HepG2 (cell line): Measurements from ENCODE around the gene KRTAP12-3. TPM values are rescaled to one million over a fixed set of nuclear protein-coding genes. Genes with fewer than 3 reads are reported as not detected.

Source experiments
- AGO2 ChIP-seq: fragments of 200-400 bp; formaldehyde crosslinking; optimal IDR thresholded peaks from 2 replicates; pipeline ENCODE3; 2017; ENCODE audit warnings: mild to moderate bottlenecking, low read depth, low read length, moderate library complexity
- FOXJ3 ChIP-seq: sonication (generic); formaldehyde crosslinking; IDR thresholded peaks from 2 replicates; pipeline ENCODE4 v1.4.0; 2020; ENCODE audit warnings: missing genetic modification reagents, mild to moderate bottlenecking, borderline replicate concordance
- HMG20A ChIP-seq: IDR thresholded peaks from 2 replicates; pipeline ENCODE4 v1.6.1; 2016; ENCODE audit warnings: borderline replicate concordance
- HNRNPUL1 ChIP-seq: fragments of 200-400 bp; formaldehyde crosslinking; IDR thresholded peaks from 2 replicates; pipeline ENCODE4 v1.6.1; 2017; ENCODE audit warnings: low read depth, mild to moderate bottlenecking, low read length, moderate library complexity
- JDP2 ChIP-seq: sonication (generic); formaldehyde crosslinking; IDR thresholded peaks from 2 replicates; pipeline ENCODE4 v1.8.1; 2022; ENCODE audit warnings: missing genetic modification reagents, borderline replicate concordance
- KLF16 ChIP-seq, 2 experiments: sonication (generic) in 1 of 2; formaldehyde crosslinking in 1 of 2; IDR thresholded peaks; 2 replicates each; pipeline versions ENCODE4 v1.6.1 to v1.8.0; 2016 to 2023; ENCODE audit warnings: missing genetic modification reagents in 2 of 2, missing compliant biosample characterization in 1 of 2
- MTA1 ChIP-seq: sonication (generic); formaldehyde crosslinking; IDR thresholded peaks from 2 replicates; pipeline ENCODE4 v1.4.0; 2020; ENCODE audit warnings: missing genetic modification reagents, mild to moderate bottlenecking, borderline replicate concordance
- NFE2L1 ChIP-seq: sonication (generic); formaldehyde crosslinking; IDR thresholded peaks from 2 replicates; pipeline ENCODE4 v1.4.0; 2020; ENCODE audit warnings: missing genetic modification reagents, mild to moderate bottlenecking, borderline replicate concordance
- PAF1 ChIP-seq: IDR thresholded peaks from 2 replicates; pipeline ENCODE4 v1.6.1; 2016; ENCODE audit warnings: missing genetic modification reagents, missing compliant biosample characterization
- PTBP1 ChIP-seq: fragments of 200-400 bp; formaldehyde crosslinking; IDR thresholded peaks from 2 replicates; pipeline ENCODE4 v1.6.1; 2018; ENCODE audit warnings: low read length, low read depth; ENCODE audit not compliant: poor library complexity, severe bottlenecking
- REL ChIP-seq: sonication (generic); formaldehyde crosslinking; conservative IDR thresholded peaks from 2 replicates; pipeline ENCODE4 v1.8.0; 2022; ENCODE audit warnings: mild to moderate bottlenecking, missing genetic modification reagents, moderate library complexity
- RFX1 ChIP-seq: fragments of 450-650 bp; IDR thresholded peaks from 2 replicates; pipeline ENCODE4 v1.6.1; 2017
- RFXANK ChIP-seq: IDR thresholded peaks from 2 replicates; pipeline ENCODE4 v1.6.1; 2016
- SKIL ChIP-seq: sonication (generic); formaldehyde crosslinking; IDR thresholded peaks from 2 replicates; pipeline ENCODE4 v1.8.0; 2022; ENCODE audit warnings: missing genetic modification reagents, mild to moderate bottlenecking, moderate library complexity, borderline replicate concordance
- SNAI1 ChIP-seq: sonication (generic); formaldehyde crosslinking; IDR thresholded peaks from 2 replicates; pipeline ENCODE4 v1.5.0; 2020; ENCODE audit warnings: mild to moderate bottlenecking, missing genetic modification reagents, borderline replicate concordance
- UBTF ChIP-seq: sonication (generic); formaldehyde crosslinking; IDR thresholded peaks from 2 replicates; pipeline ENCODE4 v1.4.0; 2020; ENCODE audit warnings: mild to moderate bottlenecking, missing genetic modification reagents
- ZBTB7A ChIP-seq: sonication (generic); formaldehyde crosslinking; IDR thresholded peaks from 2 replicates; pipeline ENCODE4 v1.8.0; 2022; ENCODE audit warnings: mild to moderate bottlenecking, missing genetic modification reagents
- ZFP1 ChIP-seq: IDR thresholded peaks from 2 replicates; pipeline ENCODE4 v1.6.1; 2016
- ZNF160 ChIP-seq: sonication (generic); formaldehyde crosslinking; IDR thresholded peaks from 2 replicates; pipeline ENCODE4 v1.8.0; 2022; ENCODE audit warnings: mild to moderate bottlenecking, inconsistent platforms, missing genetic modification reagents
- ZNF253 ChIP-seq: sonication (generic); formaldehyde crosslinking; IDR thresholded peaks from 2 replicates; pipeline ENCODE4 v1.8.0; 2022; ENCODE audit warnings: mild to moderate bottlenecking, missing genetic modification reagents, borderline replicate concordance
- ZNF282 ChIP-seq: fragments of 450-650 bp; IDR thresholded peaks from 2 replicates; pipeline ENCODE4 v1.6.1; 2018; ENCODE audit not compliant: partially characterized antibody
- ZNF33B ChIP-seq: sonication (generic); formaldehyde crosslinking; IDR thresholded peaks from 2 replicates; pipeline ENCODE4 v1.5.1; 2020; ENCODE audit warnings: mild to moderate bottlenecking, missing genetic modification reagents
- ZNF432 ChIP-seq: sonication (generic); formaldehyde crosslinking; IDR thresholded peaks from 2 replicates; pipeline ENCODE4 v1.5.0; 2020; ENCODE audit warnings: missing genetic modification reagents, mild to moderate bottlenecking, borderline replicate concordance
- ZNF563 ChIP-seq: sonication (generic); formaldehyde crosslinking; IDR thresholded peaks from 2 replicates; pipeline ENCODE4 v1.8.0; 2022; ENCODE audit warnings: mild to moderate bottlenecking, moderate library complexity, missing genetic modification reagents
- polyA plus RNA-seq, 8 experiments: library from polyadenylated mRNA; depleted of rRNA in 3 of 8; stranded (reverse) in 7 of 8; unstranded in 1 of 8; fragments of >200 nt; fragmentation: Illumina TruSeq in 4 of 8; extraction: Trizol in 4 of 8; gene quantifications; 2 replicates each; pipeline versions ENCODE4 v1.2.1 to v1.2.3, GENCODE V29; 2011 to 2016; ENCODE audit warnings: low read depth in 4 of 8, missing spikeins in 1 of 8, mixed read lengths in 1 of 8; ENCODE audit not compliant: insufficient read depth in 1 of 8
- total RNA-seq, 5 experiments: library from RNA; depleted of rRNA; stranded (reverse); fragments of >200 nt; fragmentation: Illumina TruSeq; extraction: Trizol; gene quantifications; 2 replicates each; pipeline ENCODE4 v1.2.3, GENCODE V29; 2016; ENCODE audit warnings: low read depth in 1 of 5
- TF ChIP-seq, protein P1 (sequence below): sonication (generic); formaldehyde crosslinking; IDR thresholded peaks from 2 replicates; pipeline ENCODE4 v1.4.0; 2020; ENCODE audit warnings: missing genetic modification reagents

KRTAP12-3 gene
- total and polyA plus RNA-seq, 2 of the 13 experiments (the other 11 are each of a cell fraction or from before 2014, with no cell fraction given): not detected

DNA sequence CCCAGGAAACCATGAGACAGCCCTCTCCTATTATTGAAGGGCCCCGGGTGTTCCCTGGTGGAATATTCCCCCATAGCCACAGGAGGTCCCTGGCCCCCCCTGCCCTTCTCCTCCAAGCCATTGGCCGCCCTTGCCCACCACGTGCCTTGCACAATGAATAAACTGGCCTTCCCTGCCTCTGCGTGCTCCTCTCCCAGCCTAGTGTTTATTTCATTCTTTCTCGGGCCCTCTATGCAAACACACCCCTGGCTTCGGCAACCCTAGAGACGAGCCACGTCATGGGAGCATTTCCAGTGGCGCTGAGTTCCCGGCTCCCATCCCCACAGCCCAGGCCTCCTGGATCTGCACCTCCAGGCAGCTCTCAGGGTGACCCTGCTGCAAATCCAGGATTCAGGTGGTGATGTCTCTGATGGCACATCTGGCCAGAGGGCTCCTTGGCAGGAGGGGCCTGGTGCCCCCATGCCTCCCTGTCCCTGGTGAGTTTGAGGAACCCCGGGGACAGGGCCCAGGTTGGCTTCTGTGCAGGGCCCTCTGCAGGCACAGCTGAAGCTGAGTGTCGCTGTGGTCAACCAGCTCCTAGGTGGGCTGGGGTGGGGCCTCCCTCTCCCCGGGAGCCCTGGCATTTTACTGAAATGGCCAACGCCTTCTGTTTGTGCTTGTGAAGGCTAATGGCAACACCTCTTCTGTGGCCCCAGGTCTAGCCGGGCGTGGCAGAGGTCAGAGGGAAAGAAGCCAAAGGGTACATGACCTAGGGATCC is 45.4 kb downstream of the KRTAP12-3 start (continued):
- no peak for TF ChIP-seq ZNF563 (CRISPR knock-in tag)
- TF ChIP-seq ZBTB7A (CRISPR knock-in tag): peak; percentile 40; the same call in 1 of the 2 replicates
- TF ChIP-seq AGO2: no peak
- TF ChIP-seq, protein P1, sequence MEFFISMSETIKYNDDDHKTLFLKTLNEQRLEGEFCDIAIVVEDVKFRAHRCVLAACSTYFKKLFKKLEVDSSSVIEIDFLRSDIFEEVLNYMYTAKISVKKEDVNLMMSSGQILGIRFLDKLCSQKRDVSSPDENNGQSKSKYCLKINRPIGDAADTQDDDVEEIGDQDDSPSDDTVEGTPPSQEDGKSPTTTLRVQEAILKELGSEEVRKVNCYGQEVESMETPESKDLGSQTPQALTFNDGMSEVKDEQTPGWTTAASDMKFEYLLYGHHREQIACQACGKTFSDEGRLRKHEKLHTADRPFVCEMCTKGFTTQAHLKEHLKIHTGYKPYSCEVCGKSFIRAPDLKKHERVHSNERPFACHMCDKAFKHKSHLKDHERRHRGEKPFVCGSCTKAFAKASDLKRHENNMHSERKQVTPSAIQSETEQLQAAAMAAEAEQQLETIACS (CRISPR knock-in tag): no peak
- no peak for TF ChIP-seq PAF1 (CRISPR knock-in tag)
- TF ChIP-seq HMG20A: no peak
- TF ChIP-seq ZNF160 (CRISPR knock-in tag): no peak
- peak; percentile 18; the same call in 1 of the 2 replicates for TF ChIP-seq UBTF (CRISPR knock-in tag)
- no peak for TF ChIP-seq SNAI1 (CRISPR knock-in tag)
- TF ChIP-seq KLF16 (CRISPR knock-in tag; IDR thresholded peaks at IDR 0.05): peak in 1 of 2 experiments; percentile 70; a peak in 2 of 4 replicates
- TF ChIP-seq ZNF33B: peak; percentile 90
- TF ChIP-seq ZNF432: no peak
- TF ChIP-seq ZNF282: no peak
- no peak for TF ChIP-seq SKIL (CRISPR knock-in tag)
- TF ChIP-seq PTBP1: no peak
- TF ChIP-seq MTA1: peak; percentile 59; the same call in 1 of the 2 replicates
- 0 out of 2 replicates have a peak, but pooled peaks have one; percentile 44 for TF ChIP-seq REL (CRISPR knock-in tag)
- TF ChIP-seq HNRNPUL1: no peak
- no peak for TF ChIP-seq ZFP1 (CRISPR knock-in tag)
- TF ChIP-seq RFX1: no peak
- TF ChIP-seq JDP2 (CRISPR knock-in tag): no peak
- TF ChIP-seq ZNF253 (CRISPR knock-in tag): no peak
- no peak for TF ChIP-seq NFE2L1 (CRISPR knock-in tag)
- TF ChIP-seq RFXANK (CRISPR knock-in tag): no peak
- TF ChIP-seq FOXJ3 (CRISPR knock-in tag): no peak
